Retinal pigment epithelial cell (primary cell): ENCODE results near the gene AP1S3.
A peak's percentile ranks its signal among the peaks of the same experiment; 100 is the strongest.

Experiments used
- DNase-seq: peaks from one replicate; pipeline ENCODE4 v3.0.0-alpha.2; 2010; ENCODE audit warnings: low read depth
- H3K4me3 ChIP-seq: 2 replicates; pipeline ENCODE4 v1.5.1; 2011; ENCODE audit warnings: mild to moderate bottlenecking, low read length, control low read depth, moderate library complexity
- TF ChIP-seq, protein P1 (sequence below): conservative IDR thresholded peaks from 2 replicates; pipeline ENCODE4 v1.5.1; 2011; ENCODE audit warnings: low read depth, low read length, control low read depth, inconsistent platforms

AP1S3 gene

DNA sequence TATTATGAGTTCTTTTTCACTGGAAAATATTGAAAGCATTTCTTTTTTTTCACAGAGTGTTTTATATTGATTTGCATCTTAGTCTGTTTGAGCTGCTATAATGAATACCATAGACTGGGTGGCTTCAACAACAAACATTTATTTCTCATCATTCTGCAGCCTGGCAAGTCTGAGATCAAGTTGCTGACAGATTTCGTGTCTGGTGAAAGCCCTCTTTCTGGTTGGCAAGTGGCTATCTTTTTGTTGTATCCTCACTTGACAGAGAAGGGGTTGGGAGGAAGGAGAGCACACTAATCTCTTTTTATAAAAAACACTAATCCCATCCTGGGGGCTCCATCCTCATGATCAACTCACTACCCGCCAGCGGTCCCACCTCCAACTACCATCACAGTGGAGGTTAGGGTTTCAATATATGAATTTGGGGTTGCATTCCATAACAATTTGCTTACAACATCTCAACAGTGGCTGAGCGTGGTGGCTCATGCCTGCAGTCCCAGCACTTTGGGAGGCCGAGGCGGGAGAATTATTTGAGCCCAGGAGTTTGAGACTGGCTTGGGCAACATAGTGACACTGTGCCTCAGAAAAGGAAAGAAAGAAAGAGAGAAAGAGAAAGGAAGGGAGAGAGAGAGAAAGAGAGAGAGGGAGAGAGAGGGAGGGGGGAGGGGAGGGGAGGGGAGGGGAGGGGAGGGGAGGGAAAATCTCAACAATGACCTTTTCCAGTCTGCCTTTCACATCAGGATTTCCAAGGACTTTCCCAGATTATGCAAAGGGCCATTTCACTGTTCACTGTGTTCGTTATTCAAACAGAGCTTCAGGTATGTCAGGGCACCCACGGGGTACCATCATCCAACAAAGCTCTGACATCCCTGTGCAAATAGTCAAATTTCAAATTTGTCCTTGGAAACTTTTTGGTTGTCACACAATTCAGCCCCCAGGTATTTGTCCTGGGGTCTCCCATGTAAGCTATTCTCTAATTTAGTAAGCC is 111.1 kb downstream of the AP1S3 start:
- TF ChIP-seq, protein P1, sequence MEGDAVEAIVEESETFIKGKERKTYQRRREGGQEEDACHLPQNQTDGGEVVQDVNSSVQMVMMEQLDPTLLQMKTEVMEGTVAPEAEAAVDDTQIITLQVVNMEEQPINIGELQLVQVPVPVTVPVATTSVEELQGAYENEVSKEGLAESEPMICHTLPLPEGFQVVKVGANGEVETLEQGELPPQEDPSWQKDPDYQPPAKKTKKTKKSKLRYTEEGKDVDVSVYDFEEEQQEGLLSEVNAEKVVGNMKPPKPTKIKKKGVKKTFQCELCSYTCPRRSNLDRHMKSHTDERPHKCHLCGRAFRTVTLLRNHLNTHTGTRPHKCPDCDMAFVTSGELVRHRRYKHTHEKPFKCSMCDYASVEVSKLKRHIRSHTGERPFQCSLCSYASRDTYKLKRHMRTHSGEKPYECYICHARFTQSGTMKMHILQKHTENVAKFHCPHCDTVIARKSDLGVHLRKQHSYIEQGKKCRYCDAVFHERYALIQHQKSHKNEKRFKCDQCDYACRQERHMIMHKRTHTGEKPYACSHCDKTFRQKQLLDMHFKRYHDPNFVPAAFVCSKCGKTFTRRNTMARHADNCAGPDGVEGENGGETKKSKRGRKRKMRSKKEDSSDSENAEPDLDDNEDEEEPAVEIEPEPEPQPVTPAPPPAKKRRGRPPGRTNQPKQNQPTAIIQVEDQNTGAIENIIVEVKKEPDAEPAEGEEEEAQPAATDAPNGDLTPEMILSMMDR, result no peak
- no peak for DNase-seq
- H3K4me3 ChIP-seq, result no peak overlapping the region

DNA sequence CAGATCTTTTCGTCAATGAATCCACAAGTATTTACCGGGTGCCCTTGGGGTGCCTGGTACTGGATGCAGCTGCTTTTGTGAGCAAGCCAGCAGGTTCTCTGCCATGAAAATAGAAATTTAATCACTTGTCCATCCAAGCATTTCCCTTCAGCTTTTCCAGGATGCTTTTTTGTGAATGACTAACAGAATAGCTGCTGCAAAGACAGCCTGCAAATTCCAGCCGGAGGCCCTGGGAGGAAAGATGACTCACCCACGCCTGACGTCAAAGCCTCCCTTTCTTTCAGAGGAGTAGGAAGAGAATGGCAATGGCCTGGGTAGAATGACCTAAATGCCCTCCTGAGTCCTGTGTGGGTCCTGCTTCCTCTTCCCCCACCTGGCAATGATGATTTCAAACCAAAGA is 111.9 kb downstream of the AP1S3 start:
- TF ChIP-seq, protein P1, result no peak
- peak; percentile 100 for DNase-seq
- H3K4me3 ChIP-seq, result no peak overlapping the region

DNA sequence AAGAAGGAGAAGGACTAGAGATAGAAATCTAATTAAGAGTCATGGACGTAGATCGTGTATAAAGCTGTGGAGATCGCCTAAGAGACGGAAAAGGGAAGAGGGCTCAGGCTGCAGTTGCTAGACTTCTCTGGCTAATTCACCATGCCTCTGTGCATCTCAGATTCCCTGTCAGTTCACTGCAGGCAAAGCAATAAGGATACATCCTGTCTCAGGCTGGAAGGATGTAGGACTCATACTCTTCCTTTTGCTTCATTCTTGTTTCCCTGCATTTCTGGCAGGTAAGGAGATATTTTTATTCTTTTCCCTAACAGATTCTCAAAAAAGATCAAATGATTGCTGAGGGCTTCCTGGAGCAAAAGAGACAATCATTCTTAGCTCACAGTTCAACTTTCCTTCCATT is 112.5 kb downstream of the AP1S3 start:
- TF ChIP-seq, protein P1, result no peak
- DNase-seq, result no peak
- no peak overlapping the region for H3K4me3 ChIP-seq

DNA sequence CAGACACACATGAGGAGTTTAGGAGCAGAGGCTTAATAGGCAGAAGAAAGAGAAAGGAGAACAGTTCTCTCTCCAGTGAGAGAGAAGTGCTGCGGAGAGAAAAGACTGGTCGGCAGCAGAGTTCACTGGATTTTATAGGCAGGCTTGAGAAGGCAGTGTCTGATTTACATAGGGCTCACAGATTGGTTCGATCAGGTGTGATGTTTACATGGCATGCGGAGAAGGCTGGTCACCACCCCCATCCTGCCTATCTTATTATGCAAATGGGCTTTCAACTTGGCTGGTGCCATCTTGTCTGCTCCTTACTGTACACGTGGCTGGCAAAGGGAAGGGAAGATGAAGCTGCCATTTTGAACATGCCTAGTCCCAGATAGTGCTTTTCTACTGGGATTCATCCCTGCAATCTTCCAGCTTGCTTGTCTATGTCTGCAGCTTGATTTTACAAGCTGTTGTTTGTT is 113.4 kb downstream of the AP1S3 start:
- DNase-seq, result no peak
- TF ChIP-seq, protein P1, result no peak
- no peak overlapping the region for H3K4me3 ChIP-seq

DNA sequence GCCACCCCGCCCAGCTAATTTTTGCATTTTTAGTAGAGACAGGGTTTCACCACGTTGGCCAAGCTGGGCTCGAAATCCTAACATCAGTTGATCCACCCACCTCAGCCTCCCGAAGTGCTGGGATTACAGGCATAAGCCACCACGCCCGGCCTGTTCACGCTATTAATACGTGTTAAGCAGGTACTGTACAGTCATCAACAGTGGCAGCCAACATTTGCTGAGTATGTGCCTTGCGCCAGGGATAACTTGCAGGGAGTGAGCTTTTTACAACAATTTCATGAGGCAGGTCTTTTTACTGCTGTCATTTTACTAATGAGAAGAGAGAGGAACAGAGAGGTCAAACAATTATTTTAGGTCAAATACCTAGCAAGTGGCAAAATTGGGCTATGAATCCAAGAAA is 115.2 kb downstream of the AP1S3 start:
- TF ChIP-seq, protein P1, result no peak
- peak; percentile 97 for DNase-seq

DNA sequence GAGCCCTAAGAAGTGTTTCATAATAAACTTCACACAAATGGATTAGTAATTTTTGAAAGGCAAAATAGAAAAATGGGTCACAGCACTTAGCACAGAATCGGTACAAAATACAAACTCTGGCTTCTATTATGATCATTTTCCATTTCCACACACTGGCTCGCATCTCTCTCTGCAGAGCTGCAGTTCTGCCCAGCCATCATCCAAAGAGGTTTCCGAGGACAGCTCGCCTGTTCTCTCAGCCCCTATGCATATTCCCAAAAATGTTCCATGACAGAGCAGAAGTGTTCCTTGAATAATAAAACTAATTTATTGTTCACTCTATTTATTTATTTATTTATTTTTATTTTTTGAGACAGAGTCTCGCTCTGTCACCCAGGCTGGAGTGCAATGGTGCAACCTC is 115.6 kb downstream of the AP1S3 start:
- TF ChIP-seq, protein P1, result no peak
- no peak for DNase-seq
- H3K4me3 ChIP-seq, result no peak overlapping the region

More for the DNA sequence above, 115.2 kb downstream of the AP1S3 start:
- H3K4me3 ChIP-seq, result no peak overlapping the region

DNA sequence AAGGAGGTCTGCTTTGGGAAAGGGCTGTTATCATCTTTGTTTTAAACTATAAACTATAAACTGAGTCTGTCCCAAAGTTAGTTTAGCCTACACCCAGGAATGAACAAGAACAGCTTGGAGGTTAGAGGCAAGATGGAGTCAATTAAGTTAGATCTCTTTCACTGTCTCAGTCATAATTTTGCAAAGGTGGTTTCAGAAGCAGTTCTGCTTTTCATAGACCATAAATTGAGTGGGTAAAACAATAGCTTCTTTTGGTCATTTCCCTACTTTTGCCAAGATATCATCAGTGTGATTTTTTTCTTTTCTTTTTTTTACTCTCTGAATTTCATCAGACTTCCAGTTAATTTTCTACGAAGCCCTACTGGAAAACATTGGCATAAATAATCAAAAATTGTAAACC is 117.0 kb downstream of the AP1S3 start:
- no peak overlapping the region for H3K4me3 ChIP-seq
- DNase-seq, result no peak
- TF ChIP-seq, protein P1, result no peak
